ENCODE measurements around the gene SBK2.

Gene SBK2

GRCh38 chr19:55519451-55520311 lies 17.3 kb downstream of the SBK2 start:
- Histone ChIP-seq H3K4me3 (ENCODE audit: low read depth, low read length) (no peak overlapping the region), H3K36me3 (no peaks in the 10 kb centered on the region), H3K9me3 (ENCODE audit: severe bottlenecking) (no peaks in the 10 kb centered on the region), H3K27ac (no peak overlapping the region), H3K27me3 (ENCODE audit: insufficient read depth, low read depth, severe bottlenecking) (no peaks in the 10 kb centered on the region)
- DNase-seq = no peak
- no peak for TF ChIP-seq CTCF (IDR thresholded peaks at IDR 0.05; ENCODE audit: low read depth, low read length)

- peak; percentile 91 for DNase-seq
- Histone ChIP-seq H3K4me3 (ENCODE audit: low read depth, low read length) (no peak overlapping the region), H3K27ac (peak overlapping the region; percentile 55), H3K27me3 (ENCODE audit: insufficient read depth, low read depth, severe bottlenecking) (no peaks in the 10 kb centered on the region), H3K36me3 (no peaks in the 10 kb centered on the region), H3K9me3 (ENCODE audit: severe bottlenecking) (no peaks in the 10 kb centered on the region)
- peak; percentile 83 for TF ChIP-seq CTCF (IDR thresholded peaks at IDR 0.05; ENCODE audit: low read depth, low read length)
These were observed 19.9 kb downstream of the SBK2 start for GRCh38 chr19:55516878-55517620.

GRCh38 chr19:55508120-55508519 lies 28.8 kb downstream of the SBK2 start:
- no peak overlapping the region for H3K27ac ChIP-seq
- peaks cover 5% of the 10 kb centered on the region for H3K9me3 ChIP-seq (ENCODE audit: severe bottlenecking)
- DNase-seq = no peak
- no peak overlapping the region for H3K4me3 ChIP-seq (ENCODE audit: low read depth, low read length)
- no peak for TF ChIP-seq CTCF (IDR thresholded peaks at IDR 0.05; ENCODE audit: low read depth, low read length)
- peaks cover 5% of the 10 kb centered on the region for H3K36me3 ChIP-seq
- H3K27me3 ChIP-seq (ENCODE audit: insufficient read depth, low read depth, severe bottlenecking) = no peaks in the 10 kb centered on the region

GRCh38 chr19:55504981-55505380 lies 32.0 kb downstream of the SBK2 start:
- no peak for DNase-seq
- Histone ChIP-seq H3K27ac (no peak overlapping the region), H3K4me3 (ENCODE audit: low read depth, low read length) (no peak overlapping the region)

GRCh38 chr19:55504252-55504603 lies 32.7 kb downstream of the SBK2 start:
- TF ChIP-seq CTCF (IDR thresholded peaks at IDR 0.05; ENCODE audit: low read depth, low read length) = no peak
- H3K27ac ChIP-seq = peak overlapping the region; percentile 83; the same call in 1 of the 2 replicates

More at GRCh38 chr19:55504981-55505380, 32.0 kb downstream of the SBK2 start:
- peaks cover 22% of the 10 kb centered on the region for H3K9me3 ChIP-seq (ENCODE audit: severe bottlenecking)
- H3K27me3 ChIP-seq (ENCODE audit: insufficient read depth, low read depth, severe bottlenecking) = no peaks in the 10 kb centered on the region
- no peak for TF ChIP-seq CTCF (IDR thresholded peaks at IDR 0.05; ENCODE audit: low read depth, low read length)
- peaks cover 5% of the 10 kb centered on the region for H3K36me3 ChIP-seq

More at GRCh38 chr19:55504252-55504603, 32.7 kb downstream of the SBK2 start:
- DNase-seq = no peak
- Histone ChIP-seq H3K27me3 (ENCODE audit: insufficient read depth, low read depth, severe bottlenecking) (no peaks in the 10 kb centered on the region), H3K4me3 (ENCODE audit: low read depth, low read length) (no peak overlapping the region; the same call in 1 of the 2 replicates), H3K9me3 (ENCODE audit: severe bottlenecking) (peaks cover 22% of the 10 kb centered on the region), H3K36me3 (peaks cover 5% of the 10 kb centered on the region)

Data from WERI-Rb-1 (cell line).